Activated CD4-positive, alpha-beta T cell treated with anti-CD3 and anti-CD28 coated beads for 24 hours (primary cell): Measurements from ENCODE around the gene ACIN1.
"Not testable (repeated sequence)": the region's sequence is repeated elsewhere in the genome, so short reads cannot be mapped to it uniquely, and the experiment has no call there.

Source experiments
- DNase-seq, 2 donors: peaks; one replicate each; pipeline ENCODE4 v3.0.0-alpha.2; 2020; ENCODE audit warnings: low read depth in 2 of 2

Gene ACIN1

GRCh38 chr14:23122086-23122485 is 27.1 kb upstream of the ACIN1 start:
- no peak for DNase-seq

- no peak for DNase-seq
Measured at GRCh38 chr14:23121361-23121771, 26.4 kb upstream of the ACIN1 start.

GRCh38 chr14:23120541-23121251 is 25.8 kb upstream of the ACIN1 start:
- DNase-seq = peak; percentile 59 to 77

GRCh38 chr14:23119363-23120327 is 24.7 kb upstream of the ACIN1 start:
- no peak for DNase-seq

GRCh38 chr14:23118506-23119362 is 23.8 kb upstream of the ACIN1 start, which contains the start of gene CEBPE:
Gene CEBPE (minus strand): TSS chr14:23119255. CDS start chr14:23119091, 164 bp downstream.
- DNase-seq = no peak

- DNase-seq = no peak
Measured at GRCh38 chr14:23117371-23118020, 22.6 kb upstream of the ACIN1 start.

- no peak for DNase-seq
Measured at GRCh38 chr14:23115918-23116317, 21.0 kb upstream of the ACIN1 start.

GRCh38 chr14:23115039-23115731 is 20.2 kb upstream of the ACIN1 start:
- no peak for DNase-seq

GRCh38 chr14:23114669-23115038 is 19.7 kb upstream of the ACIN1 start:
- no peak for DNase-seq

GRCh38 chr14:23114120-23114458 is 19.2 kb upstream of the ACIN1 start:
- no peak for DNase-seq

- DNase-seq = no peak
Measured at GRCh38 chr14:23113431-23114119, 18.6 kb upstream of the ACIN1 start.

GRCh38 chr14:23112359-23113178 is 17.6 kb upstream of the ACIN1 start:
- DNase-seq = no peak

GRCh38 chr14:23110579-23111365 is 15.8 kb upstream of the ACIN1 start:
- DNase-seq = no peak

GRCh38 chr14:23109769-23110168 is 14.8 kb upstream of the ACIN1 start:
- DNase-seq = no peak

GRCh38 chr14:23108169-23108568 is 13.2 kb upstream of the ACIN1 start:
- DNase-seq = not testable (repeated sequence)

GRCh38 chr14:23107620-23108019 is 12.7 kb upstream of the ACIN1 start:
- not testable (repeated sequence) for DNase-seq

- no peak for DNase-seq
Measured at GRCh38 chr14:23106747-23107045, 11.8 kb upstream of the ACIN1 start.

- no peak for DNase-seq
Measured at GRCh38 chr14:23105348-23105824, 10.4 kb upstream of the ACIN1 start.
